Body of pancreas (tissue), 4 donors: ENCODE measurements around the gene ADAM21. TPM values are rescaled to one million over a fixed set of nuclear protein-coding genes. Genes with fewer than 3 reads are reported as not detected.
"Not testable (repeated sequence)": the region's sequence is repeated elsewhere in the genome, so short reads cannot be mapped to it uniquely, and the experiment has no call there.

Experiments
- ATAC-seq: fragments of 150-250 bp; one replicate; pipeline ENCODE4 v1.9.1; 2016
- DNase-seq, 4 donors: peaks; one replicate each; pipeline ENCODE4 v3.0.0-alpha.2; 2019
- H3K27ac ChIP-seq, 4 donors: fragments of 200-600 bp; sonication (generic); 1 replicate in 3 of 4; 2 replicates in 1 of 4; pipeline versions ENCODE4 v1.5.1 to v1.6.1; 2016 to 2019; ENCODE audit warnings: mild to moderate bottlenecking in 1 of 4, mixed read lengths in 1 of 4, moderate library complexity in 1 of 4
- H3K27me3 ChIP-seq, 2 donors: fragments of 200-600 bp; sonication (generic); one replicate each; pipeline ENCODE4 v1.6.0; 2016; ENCODE audit warnings: mild to moderate bottlenecking in 1 of 2
- H3K36me3 ChIP-seq, 2 donors: fragments of 200-600 bp; sonication (generic); replicated peaks in 1 of 2; 2 replicates each; pipeline ENCODE4 v1.5.1; 2016; ENCODE audit warnings: low read depth in 2 of 2; ENCODE audit not compliant: insufficient read depth in 1 of 2
- H3K4me1 ChIP-seq: fragments of 200-600 bp; sonication (generic); one replicate; pipeline ENCODE4 v1.6.0; 2016
- H3K4me3 ChIP-seq, 2 donors: fragments of 200-600 bp; sonication (generic); 1 replicate in 1 of 2; 2 replicates in 1 of 2; pipeline ENCODE4 v1.5.1; 2016 to 2019
- H3K9me3 ChIP-seq, 3 donors: fragments of 200-600 bp; sonication (generic); 1 replicate in 2 of 3; 2 replicates in 1 of 3; pipeline ENCODE4 v1.5.1; 2016
- CTCF ChIP-seq, 7 experiments: fragments of 450-650 bp in 4 of 7; fragments of 200-600 bp in 3 of 7; sonication (generic) in 3 of 7; IDR thresholded peaks; one replicate each; pipeline ENCODE4 v1.5.1; 2016 to 2019; ENCODE audit warnings: antibody characterized with exemption in 7 of 7
- POLR2A ChIP-seq, 3 donors: fragments of 450-650 bp; IDR thresholded peaks; one replicate each; pipeline ENCODE4 v1.6.1; 2016; ENCODE audit warnings: antibody characterized with exemption in 3 of 3, mild to moderate bottlenecking in 2 of 3
- whole genome bisulfite sequencing, 2 donors: methylation state at CpG; one replicate each; pipeline ENCODE4 v1.1.5; 2017; 5-methylcytosine and 5-hydroxymethylcytosine counted together
- intact Hi-C: fragments of 100-400 bp; cut with DNase I; formaldehyde crosslinking; loops from one replicate; pipeline ENCODE4 v1.15.1; 2023
- total RNA-seq, 2 donors: library from RNA; depleted of rRNA; stranded (reverse); fragments of >200 nt; gene quantifications; one replicate each; pipeline ENCODE4 v1.1.0, GENCODE V29; 2016

The ADAM21 gene
- total RNA-seq, 2 donors from 2014 or later: 0.52 TPM; not detected in 1

- DNase-seq (no peak), ATAC-seq (peak; percentile 10)
- WGBS, 2 donors: 2 to 3% methylated on average over 9 of the region's 9 CpGs
- H3K4me3 ChIP-seq: peak overlapping the region; percentile 63 to 65
- H3K9me3 ChIP-seq: no peaks in the 10 kb centered on the region
- H3K27me3 ChIP-seq: no peaks in the 10 kb centered on the region
- TF ChIP-seq POLR2A (IDR thresholded peaks at IDR 0.05) (no peak), CTCF (IDR thresholded peaks at IDR 0.05) (no peak)
- H3K36me3 ChIP-seq: no peaks in the 10 kb centered on the region
- peaks cover 14% of the 10 kb centered on the region for H3K4me1 ChIP-seq
- H3K27ac ChIP-seq: peak overlapping the region; percentile 80 to 90 (median 86)
- intact Hi-C loops: no loop called here
Measured at GRCh38 chr14:70416338-70416724, 35.6 kb upstream of the ADAM21 start.

- intact Hi-C loops: no loop called here
- TF ChIP-seq CTCF (IDR thresholded peaks at IDR 0.05) (no peak), POLR2A (IDR thresholded peaks at IDR 0.05) (peak in 2 of 3 donors; percentile 57 to 62)
- no peaks in the 10 kb centered on the region for H3K36me3 ChIP-seq
- ATAC-seq (peak; percentile 99), DNase-seq (peak; percentile 87 to 94 (median 90))
- peak within 1 kb of the TSS; percentile 63 to 65 for H3K4me3 ChIP-seq
- H3K27me3 ChIP-seq: no peaks in the 10 kb centered on the region
- peak within 1 kb of the TSS; percentile 80 to 90 (median 86) for H3K27ac ChIP-seq
- 1% methylated on average over 14 to 22 of the region's 22 CpGs for WGBS, 2 donors
- peaks cover 14% of the 10 kb centered on the region for H3K4me1 ChIP-seq
- no peaks in the 10 kb centered on the region for H3K9me3 ChIP-seq
Measured at GRCh38 chr14:70416725-70417349, 35.1 kb upstream of the ADAM21 start, which contains the start of gene SYNJ2BP. Gene SYNJ2BP, minus strand, starts transcription at chr14:70417090. Its CDS starts 127 bp downstream, at chr14:70416963.

DNA sequence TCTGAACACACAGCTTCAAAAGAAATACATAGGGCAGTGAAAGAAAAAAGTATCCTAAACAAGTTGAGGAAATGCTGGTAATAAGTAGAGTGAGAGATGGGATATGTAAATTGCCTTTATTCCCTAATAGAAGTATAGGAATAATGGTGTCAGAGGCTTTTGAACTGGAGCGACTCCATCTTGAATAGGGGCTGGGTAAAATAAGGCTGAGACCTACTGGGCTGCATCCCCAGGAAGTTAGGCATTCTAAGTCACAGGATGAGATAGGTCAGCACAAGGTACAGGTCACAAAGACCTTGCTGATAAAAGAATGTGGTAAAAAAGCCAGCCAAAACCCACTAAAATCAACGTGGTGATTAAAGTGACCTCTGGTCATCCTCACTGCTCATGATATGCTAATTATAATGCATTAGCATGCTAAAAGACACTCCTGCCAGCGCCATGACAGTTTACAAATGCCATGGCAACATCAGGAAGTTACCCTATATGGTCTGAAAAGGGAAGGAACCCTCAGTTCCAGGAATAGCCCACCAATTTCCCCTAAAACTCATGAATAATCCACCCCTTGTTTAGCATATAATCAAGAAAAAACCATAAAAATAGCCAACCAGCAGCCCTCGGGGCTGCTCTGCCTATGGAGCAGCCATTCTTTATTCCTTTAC lies 32.6 kb upstream of the ADAM21 start:
- DNase-seq, H3K27ac ChIP-seq, intact Hi-C loops, ATAC-seq, H3K36me3 ChIP-seq, H3K27me3 ChIP-seq, H3K9me3 ChIP-seq, H3K4me3 ChIP-seq: not testable (repeated sequence)
- peaks cover 14% of the 10 kb centered on the region for H3K4me1 ChIP-seq
- 46 to 50% methylated on average over 4 of the region's 4 CpGs for WGBS, 2 donors

DNA sequence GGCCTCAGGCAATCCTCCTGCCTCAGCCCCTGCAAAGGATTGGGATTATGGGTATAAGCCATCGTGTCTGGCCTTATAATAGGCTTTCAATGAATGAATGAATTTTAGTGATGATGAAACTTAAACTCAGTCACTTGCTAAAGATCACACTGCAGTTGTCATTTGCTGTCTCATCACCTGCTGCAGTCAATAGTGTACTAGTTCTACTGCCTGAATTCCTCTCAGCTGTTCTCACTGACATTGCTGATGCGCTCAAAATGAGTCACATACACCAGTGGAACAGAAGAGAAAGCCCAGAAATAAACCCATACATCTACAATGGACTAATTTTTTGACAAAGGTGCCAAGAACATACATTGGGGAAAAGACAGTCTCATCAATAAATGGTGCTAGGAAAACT lies 29.4 kb upstream of the ADAM21 start:
- TF ChIP-seq POLR2A (IDR thresholded peaks at IDR 0.05) (no peak), CTCF (IDR thresholded peaks at IDR 0.05) (no peak)
- Histone ChIP-seq H3K27me3 (no peaks in the 10 kb centered on the region), H3K9me3 (no peaks in the 10 kb centered on the region), H3K4me3 (no peak overlapping the region), H3K36me3 (no peaks in the 10 kb centered on the region), H3K27ac (no peak overlapping the region), H3K4me1 (no peaks in the 10 kb centered on the region)
- intact Hi-C loops: no loop called here
- WGBS, 2 donors: 88 to 92% methylated on average over 2 of the region's 2 CpGs
- DNase-seq (no peak), ATAC-seq (no peak)

GRCh38 chr14:70425354-70425753 lies 26.6 kb upstream of the ADAM21 start:
- no peak overlapping the region for H3K4me3 ChIP-seq
- TF ChIP-seq CTCF (IDR thresholded peaks at IDR 0.05) (no peak), POLR2A (IDR thresholded peaks at IDR 0.05) (no peak)
- intact Hi-C loops: no loop called here
- ATAC-seq (no peak), DNase-seq (peak in 2 of 4 donors; percentile 9 to 14)
- 0 to 10% methylated on average over 1 of the region's 1 CpG for WGBS, 2 donors
- no peak overlapping the region for H3K27ac ChIP-seq
- H3K36me3 ChIP-seq: no peaks in the 10 kb centered on the region
- H3K4me1 ChIP-seq: no peaks in the 10 kb centered on the region
- no peaks in the 10 kb centered on the region for H3K9me3 ChIP-seq
- no peaks in the 10 kb centered on the region for H3K27me3 ChIP-seq

DNA sequence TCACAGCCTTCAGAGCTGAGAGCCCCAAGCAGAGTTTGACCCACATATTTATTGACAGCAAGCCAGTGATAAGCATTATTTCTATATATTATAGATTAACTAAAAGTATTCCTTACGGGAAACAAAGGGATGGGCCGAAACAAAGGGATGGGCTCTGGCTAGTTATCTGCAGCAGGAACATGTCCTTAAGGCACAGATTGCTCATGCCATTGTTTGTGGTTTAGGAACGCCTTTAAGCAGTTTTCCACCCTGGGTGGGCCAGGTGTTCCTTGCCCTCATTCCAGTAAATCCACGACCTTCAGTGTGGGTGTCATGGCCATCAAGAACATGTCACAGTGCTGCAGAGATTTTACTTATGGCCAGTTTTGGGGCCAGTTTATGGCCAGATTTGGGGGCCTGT lies 25.4 kb upstream of the ADAM21 start:
- H3K27ac ChIP-seq, H3K9me3 ChIP-seq, H3K27me3 ChIP-seq, DNase-seq, H3K4me3 ChIP-seq, ATAC-seq, intact Hi-C loops, H3K36me3 ChIP-seq, H3K4me1 ChIP-seq: not testable (repeated sequence)
- 70 to 71% methylated on average over 4 of the region's 4 CpGs for WGBS, 2 donors
